ENCODE measurements around the gene OPA1.

Gene OPA1

DNA sequence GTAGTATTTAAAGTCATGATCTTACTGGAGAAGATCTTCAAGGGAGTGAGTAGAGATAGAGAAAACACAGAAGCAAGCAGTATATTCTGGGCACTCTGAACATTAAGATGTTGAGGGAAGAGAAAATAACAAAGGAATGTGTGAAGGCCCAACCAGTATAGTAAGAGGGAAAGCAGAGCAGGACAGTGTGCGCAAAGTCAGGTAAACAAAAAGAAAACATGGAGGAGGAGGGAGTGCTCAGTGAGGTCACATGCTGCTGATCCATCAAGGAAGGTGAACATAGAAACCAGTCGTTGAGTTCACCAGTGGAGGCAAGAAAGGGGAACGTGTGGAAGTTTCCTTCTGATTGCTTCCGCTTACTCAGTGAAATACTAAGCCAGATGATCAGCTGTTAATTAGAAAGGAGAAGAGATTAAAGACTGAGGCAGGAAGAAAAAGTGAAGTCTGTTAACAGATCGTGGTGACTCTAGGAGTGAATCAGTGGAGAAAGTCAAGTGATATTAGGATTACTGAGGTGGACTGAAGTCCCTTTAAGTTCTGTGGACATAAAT is 47.2 kb downstream of the OPA1 start:
- no peak overlapping the region for H3K4me3 ChIP-seq (ENCODE audit: low read depth, low read length)
- TF ChIP-seq, protein P1, sequence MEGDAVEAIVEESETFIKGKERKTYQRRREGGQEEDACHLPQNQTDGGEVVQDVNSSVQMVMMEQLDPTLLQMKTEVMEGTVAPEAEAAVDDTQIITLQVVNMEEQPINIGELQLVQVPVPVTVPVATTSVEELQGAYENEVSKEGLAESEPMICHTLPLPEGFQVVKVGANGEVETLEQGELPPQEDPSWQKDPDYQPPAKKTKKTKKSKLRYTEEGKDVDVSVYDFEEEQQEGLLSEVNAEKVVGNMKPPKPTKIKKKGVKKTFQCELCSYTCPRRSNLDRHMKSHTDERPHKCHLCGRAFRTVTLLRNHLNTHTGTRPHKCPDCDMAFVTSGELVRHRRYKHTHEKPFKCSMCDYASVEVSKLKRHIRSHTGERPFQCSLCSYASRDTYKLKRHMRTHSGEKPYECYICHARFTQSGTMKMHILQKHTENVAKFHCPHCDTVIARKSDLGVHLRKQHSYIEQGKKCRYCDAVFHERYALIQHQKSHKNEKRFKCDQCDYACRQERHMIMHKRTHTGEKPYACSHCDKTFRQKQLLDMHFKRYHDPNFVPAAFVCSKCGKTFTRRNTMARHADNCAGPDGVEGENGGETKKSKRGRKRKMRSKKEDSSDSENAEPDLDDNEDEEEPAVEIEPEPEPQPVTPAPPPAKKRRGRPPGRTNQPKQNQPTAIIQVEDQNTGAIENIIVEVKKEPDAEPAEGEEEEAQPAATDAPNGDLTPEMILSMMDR (IDR thresholded peaks at IDR 0.05; ENCODE audit: insufficient read depth, low read depth, low read length, missing control alignments), result no peak
- no peak for DNase-seq (ENCODE audit: low read depth)

DNA sequence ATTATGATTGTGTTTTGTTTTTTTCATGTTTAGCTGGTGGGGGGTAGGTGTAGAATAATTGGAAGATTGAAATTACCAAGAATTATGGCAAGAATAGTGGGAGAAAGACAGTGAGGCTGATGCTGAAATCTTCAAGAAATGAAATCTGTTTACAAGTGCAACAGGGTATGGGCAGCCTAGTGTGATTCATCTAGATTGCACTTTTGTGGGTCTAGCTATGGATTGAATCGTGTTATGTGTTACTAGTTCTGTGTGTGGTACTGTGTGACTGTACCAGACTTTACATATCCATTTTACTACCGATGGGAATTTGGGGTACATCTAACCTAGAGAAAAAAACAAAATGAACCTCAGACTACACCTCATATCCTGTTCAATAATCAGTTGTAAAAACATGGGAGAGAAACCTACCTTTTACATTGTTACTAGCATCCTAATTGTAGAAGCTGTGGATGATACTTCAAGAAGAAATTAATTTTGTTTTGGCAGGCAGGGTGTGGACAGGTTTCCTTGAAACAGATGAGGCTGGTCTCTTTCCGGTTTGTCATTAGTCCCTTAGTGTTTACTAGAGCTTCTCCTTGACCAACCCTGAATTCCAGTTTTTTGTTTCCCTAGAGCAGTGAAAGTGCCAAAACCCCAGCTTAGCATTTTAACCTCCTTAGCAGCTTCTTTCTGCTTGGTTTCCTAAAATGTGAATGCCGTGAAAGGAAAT is 47.9 kb downstream of the OPA1 start:
- no peak for DNase-seq (ENCODE audit: low read depth)
- H3K4me3 ChIP-seq (ENCODE audit: low read depth, low read length), result no peak overlapping the region
- TF ChIP-seq, protein P1 (IDR thresholded peaks at IDR 0.05; ENCODE audit: insufficient read depth, low read depth, low read length, missing control alignments), result no peak

DNA sequence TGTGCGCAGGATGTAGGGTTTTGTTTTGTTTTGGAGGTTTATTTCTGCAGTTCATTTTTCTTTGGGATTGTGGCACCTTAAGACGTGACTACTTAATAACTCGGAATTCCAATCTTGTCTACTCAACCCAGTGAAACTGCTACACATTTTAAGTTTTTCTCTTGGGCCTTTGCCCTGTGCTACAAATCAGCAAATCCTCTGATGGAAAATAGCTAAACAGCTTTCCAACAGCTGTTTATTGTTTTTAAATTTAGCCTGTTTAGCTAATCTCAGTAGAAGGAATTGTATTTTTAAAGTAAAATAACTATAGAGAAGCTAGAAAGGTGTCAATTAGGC is 48.4 kb downstream of the OPA1 start:
- TF ChIP-seq, protein P1 (IDR thresholded peaks at IDR 0.05; ENCODE audit: insufficient read depth, low read depth, low read length, missing control alignments), result no peak
- H3K4me3 ChIP-seq (ENCODE audit: low read depth, low read length), result no peak overlapping the region
- no peak for DNase-seq (ENCODE audit: low read depth)

DNA sequence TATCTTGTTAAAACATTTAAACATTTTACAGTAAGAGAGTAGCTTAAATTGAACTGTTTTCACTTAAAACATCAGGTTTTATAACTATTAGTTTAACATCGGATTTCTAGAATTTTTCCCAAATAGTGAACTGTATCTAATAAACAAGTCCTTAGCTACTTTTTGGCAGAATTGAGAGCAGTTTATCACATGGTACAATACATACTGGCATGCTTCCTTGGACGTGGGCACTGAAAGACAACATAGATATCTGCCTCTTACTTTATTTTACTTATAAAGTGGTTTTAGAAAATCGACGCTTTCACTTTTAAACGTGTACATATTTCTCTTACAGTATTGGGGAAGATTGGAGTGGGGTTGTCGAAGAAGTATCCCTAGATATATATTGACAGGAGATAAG is 52.8 kb downstream of the OPA1 start:
- no peak overlapping the region for H3K4me3 ChIP-seq (ENCODE audit: low read depth, low read length)
- DNase-seq (ENCODE audit: low read depth), result no peak

DNA sequence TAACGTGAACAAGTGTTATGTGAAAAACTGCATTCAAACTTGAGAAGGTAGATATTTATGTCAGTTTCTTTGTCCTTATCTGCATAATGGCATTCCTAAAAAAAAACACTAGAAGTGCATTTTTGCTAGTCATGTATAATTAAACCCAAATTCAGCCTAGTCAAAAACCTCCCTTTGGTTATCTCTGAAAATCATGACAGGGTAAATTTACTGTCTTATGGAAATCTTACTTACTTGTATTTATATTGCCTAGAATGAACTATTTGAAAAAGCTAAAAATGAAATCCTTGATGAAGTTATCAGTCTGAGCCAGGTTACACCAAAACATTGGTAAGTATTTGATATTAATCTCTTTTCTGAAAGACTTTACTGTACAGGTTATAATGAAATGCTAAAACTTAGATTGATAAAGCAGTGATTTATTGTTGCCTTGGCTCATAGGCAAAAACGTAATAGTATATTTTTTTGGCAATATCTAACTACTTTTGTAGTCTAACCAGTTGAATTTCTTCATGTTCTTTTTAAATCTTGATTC is 55.6 kb downstream of the OPA1 start:
- H3K4me3 ChIP-seq (ENCODE audit: low read depth, low read length), result no peak overlapping the region
- no peak for DNase-seq (ENCODE audit: low read depth)
- TF ChIP-seq, protein P1 (IDR thresholded peaks at IDR 0.05; ENCODE audit: insufficient read depth, low read depth, low read length, missing control alignments), result no peak

More for the DNA sequence above, 52.8 kb downstream of the OPA1 start:
- TF ChIP-seq, protein P1 (IDR thresholded peaks at IDR 0.05; ENCODE audit: insufficient read depth, low read depth, low read length, missing control alignments), result no peak

DNA sequence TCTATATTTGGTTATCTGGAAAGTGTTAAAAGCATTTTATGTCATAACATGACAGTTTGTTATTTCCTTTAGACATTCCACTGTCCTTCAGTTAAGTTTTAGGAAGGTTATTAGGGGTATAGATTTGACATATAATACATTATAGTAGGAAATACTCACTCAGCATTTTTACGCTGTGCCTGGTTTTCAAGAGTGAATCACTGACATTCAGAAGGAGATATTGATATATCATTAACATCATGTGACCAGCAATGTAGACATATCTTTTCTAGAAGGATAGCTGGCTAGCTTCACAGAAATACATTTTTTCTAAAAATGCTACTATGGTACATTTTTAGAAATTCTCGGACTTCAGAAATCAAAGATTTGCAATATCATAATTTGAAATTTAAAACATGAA is 57.6 kb downstream of the OPA1 start:
- TF ChIP-seq, protein P1 (IDR thresholded peaks at IDR 0.05; ENCODE audit: insufficient read depth, low read depth, low read length, missing control alignments), result no peak
- H3K4me3 ChIP-seq (ENCODE audit: low read depth, low read length), result no peak overlapping the region
- DNase-seq (ENCODE audit: low read depth), result no peak

Measured in GM12865 (cell line).